VCaP (cell line): Measurements from ENCODE around the gene PGLYRP1.

Experiments used
- H3K27ac ChIP-seq: fragments of 450-650 bp; 2 replicates; pipeline ENCODE4 v1.5.1; 2017
- CTCF ChIP-seq: fragments of 450-650 bp; conservative IDR thresholded peaks from 2 replicates; pipeline ENCODE4 v1.5.1; 2017; ENCODE audit warnings: mild to moderate bottlenecking, moderate library complexity

PGLYRP1 gene

GRCh38 chr19:46063201-46063600, 40.3 kb upstream of the PGLYRP1 start:
- H3K27ac ChIP-seq, result no peak overlapping the region
- no peak for TF ChIP-seq CTCF

GRCh38 chr19:46060012-46060411, 37.2 kb upstream of the PGLYRP1 start:
- H3K27ac ChIP-seq, result no peak overlapping the region
- no peak for TF ChIP-seq CTCF

- no peak overlapping the region for H3K27ac ChIP-seq
- TF ChIP-seq CTCF, result no peak
Observed at GRCh38 chr19:46058778-46059177, 35.9 kb upstream of the PGLYRP1 start.

GRCh38 chr19:46056536-46056935, 33.7 kb upstream of the PGLYRP1 start:
- TF ChIP-seq CTCF, result no peak
- no peak overlapping the region for H3K27ac ChIP-seq

- H3K27ac ChIP-seq, result no peak overlapping the region
- no peak for TF ChIP-seq CTCF
Observed at GRCh38 chr19:46052896-46053295, 30.0 kb upstream of the PGLYRP1 start.

GRCh38 chr19:46049597-46049996, 26.7 kb upstream of the PGLYRP1 start:
- H3K27ac ChIP-seq, result no peak overlapping the region
- no peak; the same call in 1 of the 2 replicates for TF ChIP-seq CTCF

GRCh38 chr19:46043519-46043918, 20.7 kb upstream of the PGLYRP1 start:
- H3K27ac ChIP-seq, result no peak overlapping the region
- TF ChIP-seq CTCF, result no peak
